ENCODE measurements around the gene SLC6A2. TPM values are rescaled to one million over a fixed set of nuclear protein-coding genes. Genes with fewer than 3 reads are reported as not detected.

SLC6A2 gene
- polyA plus RNA-seq, 1 donor: 0.12 TPM

- H3K36me3 ChIP-seq (ENCODE audit: control insufficient read depth, insufficient read depth, low read length): no peaks in the 10 kb centered on the region
- no peak overlapping the region for H3K4me3 ChIP-seq (ENCODE audit: low read length)
- no peak for DNase-seq
- peaks cover 16% of the 10 kb centered on the region for H3K27me3 ChIP-seq (ENCODE audit: control insufficient read depth, insufficient read depth, low read length)
- no peak overlapping the region for H3K27ac ChIP-seq (ENCODE audit: low read length)
- no peaks in the 10 kb centered on the region for H3K9me3 ChIP-seq (ENCODE audit: control insufficient read depth, low read depth, low read length)
- no peaks in the 10 kb centered on the region for H3K4me1 ChIP-seq (ENCODE audit: control insufficient read depth, insufficient read depth, low read length)
Observed at GRCh38 chr16:55661941-55662643, 6.3 kb downstream of the SLC6A2 start.

GRCh38 chr16:55662644-55663031, 6.8 kb downstream of the SLC6A2 start:
- DNase-seq: peak in 1 of 2 donors; percentile 11
- H3K27ac ChIP-seq (ENCODE audit: low read length): no peak overlapping the region

GRCh38 chr16:55663225-55663624, 7.4 kb downstream of the SLC6A2 start:
- no peak overlapping the region for H3K27ac ChIP-seq (ENCODE audit: low read length)
- H3K36me3 ChIP-seq (ENCODE audit: control insufficient read depth, insufficient read depth, low read length): no peaks in the 10 kb centered on the region
- WGBS (ENCODE audit: insufficient coverage, low lambda C conversion rate): no CpG with 5 or more reads among the region's 1 CpG
- DNase-seq: no peak
- no peaks in the 10 kb centered on the region for H3K9me3 ChIP-seq (ENCODE audit: control insufficient read depth, low read depth, low read length)
- H3K27me3 ChIP-seq (ENCODE audit: control insufficient read depth, insufficient read depth, low read length): peaks cover 7% of the 10 kb centered on the region
- no peaks in the 10 kb centered on the region for H3K4me1 ChIP-seq (ENCODE audit: control insufficient read depth, insufficient read depth, low read length)
- no peak overlapping the region for H3K4me3 ChIP-seq (ENCODE audit: low read length)

More at GRCh38 chr16:55662644-55663031, 6.8 kb downstream of the SLC6A2 start:
- Histone ChIP-seq H3K36me3 (ENCODE audit: control insufficient read depth, insufficient read depth, low read length) (no peaks in the 10 kb centered on the region), H3K9me3 (ENCODE audit: control insufficient read depth, low read depth, low read length) (no peaks in the 10 kb centered on the region), H3K4me3 (ENCODE audit: low read length) (no peak overlapping the region), H3K4me1 (ENCODE audit: control insufficient read depth, insufficient read depth, low read length) (no peaks in the 10 kb centered on the region), H3K27me3 (ENCODE audit: control insufficient read depth, insufficient read depth, low read length) (peaks cover 11% of the 10 kb centered on the region)
- WGBS (ENCODE audit: insufficient coverage, low lambda C conversion rate): no CpG with 5 or more reads among the region's 5 CpGs

- no peak for DNase-seq
- Histone ChIP-seq H3K9me3 (ENCODE audit: control insufficient read depth, low read depth, low read length) (no peaks in the 10 kb centered on the region), H3K27me3 (ENCODE audit: control insufficient read depth, insufficient read depth, low read length) (no peaks in the 10 kb centered on the region), H3K4me3 (ENCODE audit: low read length) (no peak overlapping the region), H3K4me1 (ENCODE audit: control insufficient read depth, insufficient read depth, low read length) (no peaks in the 10 kb centered on the region), H3K36me3 (ENCODE audit: control insufficient read depth, insufficient read depth, low read length) (no peaks in the 10 kb centered on the region), H3K27ac (ENCODE audit: low read length) (no peak overlapping the region)
- no CpG with 5 or more reads among the region's 8 CpGs for WGBS (ENCODE audit: insufficient coverage, low lambda C conversion rate)
Observed at GRCh38 chr16:55663765-55664677, 8.2 kb downstream of the SLC6A2 start.

GRCh38 chr16:55664786-55665407, 9.1 kb downstream of the SLC6A2 start:
- Histone ChIP-seq H3K27me3 (ENCODE audit: control insufficient read depth, insufficient read depth, low read length) (no peaks in the 10 kb centered on the region), H3K4me3 (ENCODE audit: low read length) (no peak overlapping the region), H3K9me3 (ENCODE audit: control insufficient read depth, low read depth, low read length) (no peaks in the 10 kb centered on the region), H3K36me3 (ENCODE audit: control insufficient read depth, insufficient read depth, low read length) (no peaks in the 10 kb centered on the region), H3K4me1 (ENCODE audit: control insufficient read depth, insufficient read depth, low read length) (no peaks in the 10 kb centered on the region), H3K27ac (ENCODE audit: low read length) (no peak overlapping the region)
- no CpG with 5 or more reads among the region's 7 CpGs for WGBS (ENCODE audit: insufficient coverage, low lambda C conversion rate)
- no peak for DNase-seq

- no peak for DNase-seq
- H3K27me3 ChIP-seq (ENCODE audit: control insufficient read depth, insufficient read depth, low read length): no peaks in the 10 kb centered on the region
- no peaks in the 10 kb centered on the region for H3K36me3 ChIP-seq (ENCODE audit: control insufficient read depth, insufficient read depth, low read length)
- H3K27ac ChIP-seq (ENCODE audit: low read length): no peak overlapping the region
- H3K9me3 ChIP-seq (ENCODE audit: control insufficient read depth, low read depth, low read length): no peaks in the 10 kb centered on the region
- H3K4me1 ChIP-seq (ENCODE audit: control insufficient read depth, insufficient read depth, low read length): no peaks in the 10 kb centered on the region
- no CpG with 5 or more reads among the region's 3 CpGs for WGBS (ENCODE audit: insufficient coverage, low lambda C conversion rate)
- no peak overlapping the region for H3K4me3 ChIP-seq (ENCODE audit: low read length)
Observed at GRCh38 chr16:55665511-55665910, 9.7 kb downstream of the SLC6A2 start.

GRCh38 chr16:55666012-55666411, 10.2 kb downstream of the SLC6A2 start:
- Histone ChIP-seq H3K9me3 (ENCODE audit: control insufficient read depth, low read depth, low read length) (no peaks in the 10 kb centered on the region), H3K27ac (ENCODE audit: low read length) (no peak overlapping the region), H3K27me3 (ENCODE audit: control insufficient read depth, insufficient read depth, low read length) (no peaks in the 10 kb centered on the region), H3K4me3 (ENCODE audit: low read length) (no peak overlapping the region), H3K36me3 (ENCODE audit: control insufficient read depth, insufficient read depth, low read length) (no peaks in the 10 kb centered on the region), H3K4me1 (ENCODE audit: control insufficient read depth, insufficient read depth, low read length) (no peaks in the 10 kb centered on the region)
- no CpG with 5 or more reads among the region's 2 CpGs for WGBS (ENCODE audit: insufficient coverage, low lambda C conversion rate)
- DNase-seq: no peak

GRCh38 chr16:55667753-55668152, 12.0 kb downstream of the SLC6A2 start:
- H3K4me1 ChIP-seq (ENCODE audit: control insufficient read depth, insufficient read depth, low read length): no peaks in the 10 kb centered on the region
- WGBS (ENCODE audit: insufficient coverage, low lambda C conversion rate): no CpG with 5 or more reads among the region's 1 CpG
- DNase-seq: no peak
- H3K36me3 ChIP-seq (ENCODE audit: control insufficient read depth, insufficient read depth, low read length): no peaks in the 10 kb centered on the region
- H3K27me3 ChIP-seq (ENCODE audit: control insufficient read depth, insufficient read depth, low read length): no peaks in the 10 kb centered on the region
- H3K4me3 ChIP-seq (ENCODE audit: low read length): no peak overlapping the region
- no peak overlapping the region for H3K27ac ChIP-seq (ENCODE audit: low read length)
- no peaks in the 10 kb centered on the region for H3K9me3 ChIP-seq (ENCODE audit: control insufficient read depth, low read depth, low read length)

- Histone ChIP-seq H3K4me1 (ENCODE audit: control insufficient read depth, insufficient read depth, low read length) (no peaks in the 10 kb centered on the region), H3K4me3 (ENCODE audit: low read length) (no peak overlapping the region), H3K36me3 (ENCODE audit: control insufficient read depth, insufficient read depth, low read length) (no peaks in the 10 kb centered on the region), H3K27me3 (ENCODE audit: control insufficient read depth, insufficient read depth, low read length) (no peaks in the 10 kb centered on the region), H3K27ac (ENCODE audit: low read length) (no peak overlapping the region), H3K9me3 (ENCODE audit: control insufficient read depth, low read depth, low read length) (no peaks in the 10 kb centered on the region)
- WGBS (ENCODE audit: insufficient coverage, low lambda C conversion rate): no CpG with 5 or more reads among the region's 9 CpGs
- no peak for DNase-seq
Observed at GRCh38 chr16:55668340-55669281, 12.8 kb downstream of the SLC6A2 start.

Data from large intestine (tissue), 3 donors.